Measurements from ENCODE around the gene EXOC3L1. TPM values are rescaled to one million over a fixed set of nuclear protein-coding genes. Genes with fewer than 3 reads are reported as not detected.
A peak's percentile ranks its signal among the peaks of the same experiment; 100 is the strongest.

EXOC3L1 gene
- total and polyA plus RNA-seq, 2 of the 13 experiments (the other 11 are each of a cell fraction or from before 2014, with no cell fraction given), result 0.12 TPM; not detected in 1

DNA sequence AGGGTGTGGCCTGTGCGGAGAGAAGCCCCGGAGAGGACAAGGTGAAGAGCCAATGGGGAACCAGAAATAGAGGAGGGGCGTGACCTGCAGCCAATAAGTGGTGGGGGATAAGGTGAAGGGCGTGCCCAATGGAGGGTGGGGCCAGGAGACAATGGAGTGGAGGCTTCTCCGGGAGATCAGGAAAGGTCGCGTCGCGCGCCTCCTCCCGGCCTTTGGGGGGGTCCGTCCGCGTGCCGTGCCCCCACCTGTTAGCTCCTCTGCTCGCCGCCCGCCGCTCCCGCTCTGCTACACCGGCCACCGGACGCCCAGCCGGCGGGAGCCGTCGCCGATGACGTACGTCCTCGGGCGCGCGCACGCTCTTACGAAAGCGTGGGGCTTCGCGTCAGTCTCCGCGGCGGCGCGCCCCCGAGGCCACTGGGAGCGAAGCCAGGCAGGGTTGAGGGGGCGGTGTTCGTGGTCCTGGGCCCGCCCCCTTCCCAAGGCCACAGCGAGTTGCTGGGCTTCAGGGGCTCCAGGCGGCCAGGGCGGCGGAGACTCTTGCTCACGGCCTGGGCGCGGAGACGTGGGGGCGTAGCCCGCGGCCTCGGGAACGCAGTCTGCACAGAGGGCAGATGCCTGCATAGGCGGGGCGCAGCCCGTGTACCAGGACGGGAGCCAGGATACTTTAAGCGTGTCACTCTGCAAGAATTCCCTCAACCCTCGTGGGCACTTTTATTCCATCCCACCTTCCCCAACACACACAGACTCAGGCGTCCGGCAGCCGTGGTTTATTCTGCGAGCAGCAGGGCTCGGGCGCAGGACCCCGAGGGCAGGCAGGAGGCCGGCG, 6.1 kb downstream of the EXOC3L1 start, which contains the start of gene MATCAP1 (continued):
- TF ChIP-seq NCOR1 (IDR thresholded peaks at IDR 0.05; ENCODE audit: borderline replicate concordance, low read length) (peak; percentile 51; the same call in 1 of the 2 replicates), CHCHD3 (CRISPR knock-in tag; IDR thresholded peaks at IDR 0.05) (peak; percentile 85), ZNF790 (CRISPR knock-in tag; IDR thresholded peaks at IDR 0.05; ENCODE audit: borderline replicate concordance) (peak; percentile 89; the same call in 1 of the 2 replicates), PHF8 (CRISPR knock-in tag; IDR thresholded peaks at IDR 0.05) (peak; percentile 87), ZNF614 (CRISPR knock-in tag; IDR thresholded peaks at IDR 0.05; ENCODE audit: borderline replicate concordance) (peak; percentile 88), ZNF343 (CRISPR knock-in tag; IDR thresholded peaks at IDR 0.05) (peak; percentile 93), TSC22D2 (CRISPR knock-in tag; IDR thresholded peaks at IDR 0.05; ENCODE audit: borderline replicate concordance) (peak; percentile 76; the same call in 1 of the 2 replicates), ZNF709 (CRISPR knock-in tag; IDR thresholded peaks at IDR 0.05) (peak; percentile 92; the same call in 1 of the 2 replicates), ZNF629 (CRISPR knock-in tag; conservative IDR thresholded peaks at IDR 0.05) (0 out of 2 replicates have a peak, but pooled peaks have one; percentile 6), SIN3A (IDR thresholded peaks at IDR 0.05; ENCODE audit: borderline replicate concordance, low read depth, low read length) (peak; percentile 80; the same call in 1 of the 2 replicates), ZNF816 (CRISPR knock-in tag; IDR thresholded peaks at IDR 0.05; ENCODE audit: borderline replicate concordance) (no peak), AKAP8 (CRISPR knock-in tag; IDR thresholded peaks at IDR 0.05) (peak; percentile 89)
- TF ChIP-seq, protein P1, sequence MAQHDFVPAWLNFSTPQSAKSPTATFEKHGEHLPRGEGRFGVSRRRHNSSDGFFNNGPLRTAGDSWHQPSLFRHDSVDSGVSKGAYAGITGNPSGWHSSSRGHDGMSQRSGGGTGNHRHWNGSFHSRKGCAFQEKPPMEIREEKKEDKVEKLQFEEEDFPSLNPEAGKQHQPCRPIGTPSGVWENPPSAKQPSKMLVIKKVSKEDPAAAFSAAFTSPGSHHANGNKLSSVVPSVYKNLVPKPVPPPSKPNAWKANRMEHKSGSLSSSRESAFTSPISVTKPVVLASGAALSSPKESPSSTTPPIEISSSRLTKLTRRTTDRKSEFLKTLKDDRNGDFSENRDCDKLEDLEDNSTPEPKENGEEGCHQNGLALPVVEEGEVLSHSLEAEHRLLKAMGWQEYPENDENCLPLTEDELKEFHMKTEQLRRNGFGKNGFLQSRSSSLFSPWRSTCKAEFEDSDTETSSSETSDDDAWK (CRISPR knock-in tag; IDR thresholded peaks at IDR 0.05), result no peak
- TF ChIP-seq, protein P2, sequence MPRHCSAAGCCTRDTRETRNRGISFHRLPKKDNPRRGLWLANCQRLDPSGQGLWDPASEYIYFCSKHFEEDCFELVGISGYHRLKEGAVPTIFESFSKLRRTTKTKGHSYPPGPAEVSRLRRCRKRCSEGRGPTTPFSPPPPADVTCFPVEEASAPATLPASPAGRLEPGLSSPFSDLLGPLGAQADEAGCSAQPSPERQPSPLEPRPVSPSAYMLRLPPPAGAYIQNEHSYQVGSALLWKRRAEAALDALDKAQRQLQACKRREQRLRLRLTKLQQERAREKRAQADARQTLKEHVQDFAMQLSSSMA (CRISPR knock-in tag; IDR thresholded peaks at IDR 0.05), result peak; percentile 73; the same call in 1 of the 2 replicates
- TF ChIP-seq, protein P3, sequence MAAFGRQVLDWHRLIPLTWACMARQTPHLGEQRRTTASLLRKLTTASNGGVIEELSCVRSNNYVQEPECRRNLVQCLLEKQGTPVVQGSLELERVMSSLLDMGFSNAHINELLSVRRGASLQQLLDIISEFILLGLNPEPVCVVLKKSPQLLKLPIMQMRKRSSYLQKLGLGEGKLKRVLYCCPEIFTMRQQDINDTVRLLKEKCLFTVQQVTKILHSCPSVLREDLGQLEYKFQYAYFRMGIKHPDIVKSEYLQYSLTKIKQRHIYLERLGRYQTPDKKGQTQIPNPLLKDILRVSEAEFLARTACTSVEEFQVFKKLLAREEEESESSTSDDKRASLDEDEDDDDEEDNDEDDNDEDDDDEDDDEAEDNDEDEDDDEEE (CRISPR knock-in tag; IDR thresholded peaks at IDR 0.05), result peak; percentile 93; the same call in 1 of the 2 replicates
- TF ChIP-seq, protein P4, sequence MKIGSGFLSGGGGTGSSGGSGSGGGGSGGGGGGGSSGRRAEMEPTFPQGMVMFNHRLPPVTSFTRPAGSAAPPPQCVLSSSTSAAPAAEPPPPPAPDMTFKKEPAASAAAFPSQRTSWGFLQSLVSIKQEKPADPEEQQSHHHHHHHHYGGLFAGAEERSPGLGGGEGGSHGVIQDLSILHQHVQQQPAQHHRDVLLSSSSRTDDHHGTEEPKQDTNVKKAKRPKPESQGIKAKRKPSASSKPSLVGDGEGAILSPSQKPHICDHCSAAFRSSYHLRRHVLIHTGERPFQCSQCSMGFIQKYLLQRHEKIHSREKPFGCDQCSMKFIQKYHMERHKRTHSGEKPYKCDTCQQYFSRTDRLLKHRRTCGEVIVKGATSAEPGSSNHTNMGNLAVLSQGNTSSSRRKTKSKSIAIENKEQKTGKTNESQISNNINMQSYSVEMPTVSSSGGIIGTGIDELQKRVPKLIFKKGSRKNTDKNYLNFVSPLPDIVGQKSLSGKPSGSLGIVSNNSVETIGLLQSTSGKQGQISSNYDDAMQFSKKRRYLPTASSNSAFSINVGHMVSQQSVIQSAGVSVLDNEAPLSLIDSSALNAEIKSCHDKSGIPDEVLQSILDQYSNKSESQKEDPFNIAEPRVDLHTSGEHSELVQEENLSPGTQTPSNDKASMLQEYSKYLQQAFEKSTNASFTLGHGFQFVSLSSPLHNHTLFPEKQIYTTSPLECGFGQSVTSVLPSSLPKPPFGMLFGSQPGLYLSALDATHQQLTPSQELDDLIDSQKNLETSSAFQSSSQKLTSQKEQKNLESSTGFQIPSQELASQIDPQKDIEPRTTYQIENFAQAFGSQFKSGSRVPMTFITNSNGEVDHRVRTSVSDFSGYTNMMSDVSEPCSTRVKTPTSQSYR (CRISPR knock-in tag; IDR thresholded peaks at IDR 0.05; ENCODE audit: borderline replicate concordance), result peak; percentile 41; the same call in 1 of the 2 replicates
- TF ChIP-seq, protein P5, sequence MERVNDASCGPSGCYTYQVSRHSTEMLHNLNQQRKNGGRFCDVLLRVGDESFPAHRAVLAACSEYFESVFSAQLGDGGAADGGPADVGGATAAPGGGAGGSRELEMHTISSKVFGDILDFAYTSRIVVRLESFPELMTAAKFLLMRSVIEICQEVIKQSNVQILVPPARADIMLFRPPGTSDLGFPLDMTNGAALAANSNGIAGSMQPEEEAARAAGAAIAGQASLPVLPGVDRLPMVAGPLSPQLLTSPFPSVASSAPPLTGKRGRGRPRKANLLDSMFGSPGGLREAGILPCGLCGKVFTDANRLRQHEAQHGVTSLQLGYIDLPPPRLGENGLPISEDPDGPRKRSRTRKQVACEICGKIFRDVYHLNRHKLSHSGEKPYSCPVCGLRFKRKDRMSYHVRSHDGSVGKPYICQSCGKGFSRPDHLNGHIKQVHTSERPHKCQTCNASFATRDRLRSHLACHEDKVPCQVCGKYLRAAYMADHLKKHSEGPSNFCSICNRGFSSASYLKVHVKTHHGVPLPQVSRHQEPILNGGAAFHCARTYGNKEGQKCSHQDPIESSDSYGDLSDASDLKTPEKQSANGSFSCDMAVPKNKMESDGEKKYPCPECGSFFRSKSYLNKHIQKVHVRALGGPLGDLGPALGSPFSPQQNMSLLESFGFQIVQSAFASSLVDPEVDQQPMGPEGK (CRISPR knock-in tag; IDR thresholded peaks at IDR 0.05), result peak; percentile 80
- TF ChIP-seq, protein P6, sequence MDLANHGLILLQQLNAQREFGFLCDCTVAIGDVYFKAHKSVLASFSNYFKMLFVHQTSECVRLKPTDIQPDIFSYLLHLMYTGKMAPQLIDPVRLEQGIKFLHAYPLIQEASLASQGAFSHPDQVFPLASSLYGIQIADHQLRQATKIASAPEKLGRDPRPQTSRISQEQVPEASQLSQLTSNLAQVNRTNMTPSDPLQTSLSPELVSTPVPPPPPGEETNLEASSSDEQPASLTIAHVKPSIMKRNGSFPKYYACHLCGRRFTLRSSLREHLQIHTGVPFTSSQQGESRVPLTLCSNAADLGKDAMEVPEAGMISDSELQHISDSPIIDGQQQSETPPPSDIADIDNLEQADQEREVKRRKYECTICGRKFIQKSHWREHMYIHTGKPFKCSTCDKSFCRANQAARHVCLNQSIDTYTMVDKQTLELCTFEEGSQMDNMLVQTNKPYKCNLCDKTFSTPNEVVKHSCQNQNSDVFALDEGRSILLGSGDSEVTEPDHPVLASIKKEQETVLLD (CRISPR knock-in tag; IDR thresholded peaks at IDR 0.05; ENCODE audit: low read depth), result peak; percentile 97

Measured in HepG2 (cell line).